ACC112 (cell line): ENCODE results near the gene FGD4.
A peak's percentile ranks its signal among the peaks of the same experiment; 100 is the strongest.

Experiments used
- H2AFZ ChIP-seq: fragments of 200-600 bp; sonication (generic); one replicate; pipeline ENCODE4 v1.6.0; 2017; ENCODE audit warnings: antibody characterized with exemption, low read length; ENCODE audit not compliant: unreplicated experiment
- H3K27ac ChIP-seq: fragments of 200-600 bp; sonication (generic); 2 replicates; pipeline ENCODE4 v1.5.1; 2014; ENCODE audit warnings: low read depth, mild to moderate bottlenecking, antibody characterized with exemption, low read length, moderate library complexity
- H3K27me3 ChIP-seq: fragments of 200-600 bp; sonication (generic); 2 replicates; pipeline ENCODE4 v1.6.1; 2014; ENCODE audit warnings: mild to moderate bottlenecking, antibody characterized with exemption, low read length, moderate library complexity, mixed read lengths; ENCODE audit not compliant: insufficient read depth
- H3K36me3 ChIP-seq: fragments of 200-600 bp; sonication (generic); 2 replicates; pipeline ENCODE4 v1.6.1; 2016; ENCODE audit warnings: mild to moderate bottlenecking, antibody characterized with exemption, low read length, moderate library complexity, mixed read lengths; ENCODE audit not compliant: insufficient read depth
- H3K4me1 ChIP-seq: fragments of 200-600 bp; sonication (generic); one replicate; pipeline ENCODE4 v1.6.1; 2016; ENCODE audit warnings: low read length, mixed read lengths; ENCODE audit not compliant: insufficient read depth, unreplicated experiment, control insufficient read depth
- H3K4me3 ChIP-seq: fragments of 200-600 bp; sonication (generic); 2 replicates; pipeline ENCODE4 v1.5.1; 2014; ENCODE audit warnings: mild to moderate bottlenecking, low read depth, low read length
- H3K79me2 ChIP-seq: fragments of 200-600 bp; sonication (generic); one replicate; pipeline ENCODE4 v1.6.0; 2016; ENCODE audit warnings: low read length; ENCODE audit not compliant: control insufficient read depth, unreplicated experiment, insufficient read depth

Gene FGD4

GRCh38 chr12:32627976-32628375 is 228.6 kb downstream of the FGD4 start:
- Histone ChIP-seq H3K79me2 (no peaks in the 10 kb centered on the region), H3K36me3 (peaks cover 23% of the 10 kb centered on the region), H2AFZ (no peak overlapping the region), H3K4me3 (no peak overlapping the region), H3K27ac (no peak overlapping the region), H3K27me3 (no peaks in the 10 kb centered on the region), H3K4me1 (no peaks in the 10 kb centered on the region)

- H3K4me1 ChIP-seq = no peaks in the 10 kb centered on the region
- H3K27me3 ChIP-seq = no peaks in the 10 kb centered on the region
- H3K4me3 ChIP-seq = no peak overlapping the region
- no peak overlapping the region for H3K27ac ChIP-seq
- no peaks in the 10 kb centered on the region for H3K79me2 ChIP-seq
- no peak overlapping the region for H2AFZ ChIP-seq
- H3K36me3 ChIP-seq = peaks cover 40% of the 10 kb centered on the region
These were observed 242.0 kb downstream of the FGD4 start for GRCh38 chr12:32641287-32641901.

GRCh38 chr12:32644431-32644830 is 245.1 kb downstream of the FGD4 start:
- Histone ChIP-seq H3K36me3 (peaks cover 27% of the 10 kb centered on the region; the same call in 1 of the 2 replicates), H2AFZ (no peak overlapping the region), H3K27ac (no peak overlapping the region), H3K79me2 (no peaks in the 10 kb centered on the region), H3K4me3 (no peak overlapping the region), H3K27me3 (no peaks in the 10 kb centered on the region), H3K4me1 (no peaks in the 10 kb centered on the region)

- no peak overlapping the region for H3K27ac ChIP-seq
- H3K79me2 ChIP-seq = no peaks in the 10 kb centered on the region
- no peak overlapping the region for H3K4me3 ChIP-seq
These were observed 247.9 kb downstream of the FGD4 start for GRCh38 chr12:32647275-32647674.

GRCh38 chr12:32650508-32650907 is 251.2 kb downstream of the FGD4 start:
- no peak overlapping the region for H3K4me3 ChIP-seq
- peaks cover 3% of the 10 kb centered on the region; the same call in 1 of the 2 replicates for H3K36me3 ChIP-seq
- H3K27ac ChIP-seq = no peak overlapping the region
- no peaks in the 10 kb centered on the region for H3K4me1 ChIP-seq
- no peaks in the 10 kb centered on the region for H3K79me2 ChIP-seq
- no peaks in the 10 kb centered on the region for H3K27me3 ChIP-seq
- no peak overlapping the region for H2AFZ ChIP-seq

More at GRCh38 chr12:32647275-32647674, 247.9 kb downstream of the FGD4 start:
- Histone ChIP-seq H3K27me3 (no peaks in the 10 kb centered on the region), H3K4me1 (no peaks in the 10 kb centered on the region), H2AFZ (no peak overlapping the region), H3K36me3 (peaks cover 9% of the 10 kb centered on the region; the same call in 1 of the 2 replicates)

- H3K79me2 ChIP-seq = no peaks in the 10 kb centered on the region
- no peak overlapping the region for H2AFZ ChIP-seq
- H3K27ac ChIP-seq = no peak overlapping the region
- no peaks in the 10 kb centered on the region for H3K27me3 ChIP-seq
- peaks cover 1% of the 10 kb centered on the region; the same call in 1 of the 2 replicates for H3K36me3 ChIP-seq
- no peaks in the 10 kb centered on the region for H3K4me1 ChIP-seq
- no peak overlapping the region for H3K4me3 ChIP-seq
These were observed 252.0 kb downstream of the FGD4 start for GRCh38 chr12:32651151-32651955.

- H3K79me2 ChIP-seq = no peaks in the 10 kb centered on the region
- no peaks in the 10 kb centered on the region for H3K36me3 ChIP-seq
- H2AFZ ChIP-seq = no peak overlapping the region
- no peak overlapping the region for H3K27ac ChIP-seq
- H3K27me3 ChIP-seq = no peaks in the 10 kb centered on the region
- H3K4me1 ChIP-seq = no peaks in the 10 kb centered on the region
- no peak overlapping the region for H3K4me3 ChIP-seq
These were observed 252.5 kb downstream of the FGD4 start for GRCh38 chr12:32651956-32652210.

- Histone ChIP-seq H3K4me3 (peak overlapping the region; percentile 27; the same call in 1 of the 2 replicates), H2AFZ (peak overlapping the region; percentile 81), H3K36me3 (no peaks in the 10 kb centered on the region), H3K4me1 (peaks cover 17% of the 10 kb centered on the region), H3K27me3 (no peaks in the 10 kb centered on the region), H3K27ac (peak overlapping the region; percentile 87), H3K79me2 (no peaks in the 10 kb centered on the region)
These were observed 260.6 kb downstream of the FGD4 start for GRCh38 chr12:32659908-32660440.

- no peak overlapping the region for H3K27ac ChIP-seq
- H3K4me1 ChIP-seq = peaks cover 17% of the 10 kb centered on the region
- H3K79me2 ChIP-seq = no peaks in the 10 kb centered on the region
- H2AFZ ChIP-seq = no peak overlapping the region
- H3K36me3 ChIP-seq = no peaks in the 10 kb centered on the region
- H3K4me3 ChIP-seq = no peak overlapping the region
- H3K27me3 ChIP-seq = no peaks in the 10 kb centered on the region
These were observed 262.3 kb downstream of the FGD4 start for GRCh38 chr12:32661706-32662105.

- Histone ChIP-seq H3K27ac (no peak overlapping the region), H3K79me2 (no peaks in the 10 kb centered on the region), H3K36me3 (no peaks in the 10 kb centered on the region), H3K4me3 (no peak overlapping the region), H2AFZ (peak overlapping the region; percentile 32), H3K4me1 (peaks cover 17% of the 10 kb centered on the region), H3K27me3 (no peaks in the 10 kb centered on the region)
These were observed 263.3 kb downstream of the FGD4 start for GRCh38 chr12:32662665-32663064.

GRCh38 chr12:32666018-32666417 is 266.7 kb downstream of the FGD4 start:
- peak overlapping the region; percentile 25 for H2AFZ ChIP-seq
- H3K4me3 ChIP-seq = peak overlapping the region; percentile 54
- no peaks in the 10 kb centered on the region for H3K27me3 ChIP-seq
- H3K4me1 ChIP-seq = peaks cover 4% of the 10 kb centered on the region
- H3K36me3 ChIP-seq = no peaks in the 10 kb centered on the region
- no peaks in the 10 kb centered on the region for H3K79me2 ChIP-seq
- no peak overlapping the region for H3K27ac ChIP-seq
